HG03439 (cell line): ENCODE results near the gene SLC25A19.
"Not testable (repeated sequence)": the region's sequence is repeated elsewhere in the genome, so short reads cannot be mapped to it uniquely, and the experiment has no call there.

Source experiments
- ATAC-seq: cut with Tn5 transposase; IDR thresholded peaks from one replicate; pipeline ENCODE4 v1.9.1; 2021; ENCODE audit warnings: mild to moderate bottlenecking, moderate library complexity; ENCODE audit not compliant: unreplicated experiment

SLC25A19 gene

DNA sequence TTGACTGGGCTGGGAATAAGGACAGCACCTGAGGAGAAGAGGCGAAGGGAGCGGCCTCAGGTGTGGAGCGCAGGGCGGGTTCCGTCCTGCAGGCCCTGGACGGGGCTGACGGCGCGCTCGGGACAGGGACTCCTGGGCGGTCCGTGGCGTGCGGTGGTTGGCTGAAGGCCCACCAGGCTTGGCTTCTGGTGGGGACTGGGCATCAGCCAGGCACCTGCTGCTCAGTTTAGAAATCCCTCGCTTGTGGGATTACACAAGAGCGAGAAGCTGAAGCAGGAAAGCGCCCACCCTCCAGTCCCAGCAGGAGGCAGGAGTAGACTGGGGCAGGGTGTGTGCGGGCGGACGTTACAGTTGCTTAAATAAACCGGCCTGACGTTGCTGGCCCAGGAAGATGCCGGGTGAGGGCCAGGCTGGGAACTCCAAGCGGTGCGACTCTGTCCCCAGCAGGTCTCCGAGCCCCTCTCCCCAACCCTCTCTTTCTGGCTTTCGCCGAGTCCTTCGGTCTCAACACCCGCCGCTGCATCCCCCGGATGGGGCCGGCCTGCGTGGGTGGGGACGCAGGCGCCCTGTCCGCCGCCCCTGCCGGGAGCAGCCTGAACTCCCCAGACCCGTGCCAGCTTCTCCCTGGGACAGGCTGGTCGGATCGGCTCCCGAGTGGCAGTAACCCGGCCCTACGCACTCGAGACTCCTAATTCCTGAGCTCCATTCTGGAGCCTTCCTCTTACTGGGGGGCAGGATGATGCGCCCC lies 18.8 kb downstream of the SLC25A19 start:
- peak; percentile 27 for ATAC-seq

DNA sequence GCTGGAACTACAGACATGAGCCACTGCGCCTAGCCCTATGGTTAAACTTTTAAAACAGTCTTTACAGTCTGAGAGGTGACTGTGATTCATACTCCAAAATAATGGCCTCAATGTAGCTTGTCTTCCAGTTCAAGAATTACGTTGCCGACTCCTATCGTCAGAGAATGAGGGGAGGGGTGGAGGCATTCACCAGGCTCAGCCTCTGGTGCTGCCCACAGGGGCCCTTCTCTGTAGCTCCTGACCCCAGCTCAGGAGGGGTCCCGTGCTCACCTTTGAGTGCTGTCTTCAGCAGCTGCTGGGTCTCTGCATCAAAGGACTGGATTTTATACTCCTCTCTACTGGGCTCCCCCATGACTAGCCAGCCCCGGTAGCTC lies 19.4 kb downstream of the SLC25A19 start:
- no peak for ATAC-seq

DNA sequence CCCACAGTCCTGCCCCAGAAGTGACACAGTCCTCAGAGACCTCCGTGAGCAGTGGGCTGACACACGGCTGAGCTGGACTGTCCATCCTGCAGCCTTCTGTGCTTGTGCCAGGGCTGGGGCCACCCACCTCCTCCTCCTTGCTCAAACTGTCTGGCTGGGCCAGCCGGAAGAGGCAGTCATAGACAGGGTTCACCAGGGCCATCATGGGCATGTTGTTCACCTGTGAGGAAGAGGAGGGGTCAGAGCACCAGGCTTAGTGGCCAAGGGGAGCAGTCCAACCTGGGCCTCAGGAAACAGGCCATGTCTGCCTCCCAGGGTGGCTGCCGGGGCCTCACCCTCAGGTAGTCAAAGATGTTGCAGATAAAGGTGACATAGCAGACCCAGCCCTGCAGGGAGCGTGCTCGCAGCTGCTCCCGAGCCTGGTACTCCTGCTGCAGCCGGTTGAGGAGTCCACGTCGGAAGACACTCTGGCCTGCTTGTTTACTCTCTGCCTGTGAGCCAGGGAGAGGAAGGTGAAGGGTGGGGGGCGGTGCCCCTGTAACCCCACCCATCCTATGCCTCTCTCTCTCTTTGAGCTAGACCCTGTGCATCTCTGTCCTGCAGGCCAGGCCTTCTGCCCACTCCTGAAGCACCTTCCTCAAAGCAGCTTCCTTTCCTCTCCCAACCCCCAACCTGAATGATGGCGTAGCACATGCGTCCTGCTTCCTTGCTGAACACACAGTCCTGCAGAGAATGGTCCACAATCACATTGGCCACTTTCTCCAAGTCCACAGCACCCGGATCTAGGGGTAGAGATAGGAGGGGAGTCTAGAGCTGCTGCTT lies 21.6 kb downstream of the SLC25A19 start:
- ATAC-seq = no peak

DNA sequence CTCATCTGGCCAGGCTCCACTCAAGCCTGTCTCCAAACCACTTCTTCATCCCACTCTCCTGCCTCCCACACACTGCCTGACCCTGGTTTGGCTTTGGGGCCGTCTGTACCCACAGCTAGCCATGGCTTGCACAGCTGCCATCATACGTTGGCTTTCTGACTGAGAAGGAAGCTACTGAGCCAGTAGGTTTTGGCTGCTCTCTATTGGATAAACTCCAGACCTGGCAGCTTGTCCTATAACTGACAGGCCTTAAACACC lies 22.2 kb downstream of the SLC25A19 start:
- no peak for ATAC-seq

DNA sequence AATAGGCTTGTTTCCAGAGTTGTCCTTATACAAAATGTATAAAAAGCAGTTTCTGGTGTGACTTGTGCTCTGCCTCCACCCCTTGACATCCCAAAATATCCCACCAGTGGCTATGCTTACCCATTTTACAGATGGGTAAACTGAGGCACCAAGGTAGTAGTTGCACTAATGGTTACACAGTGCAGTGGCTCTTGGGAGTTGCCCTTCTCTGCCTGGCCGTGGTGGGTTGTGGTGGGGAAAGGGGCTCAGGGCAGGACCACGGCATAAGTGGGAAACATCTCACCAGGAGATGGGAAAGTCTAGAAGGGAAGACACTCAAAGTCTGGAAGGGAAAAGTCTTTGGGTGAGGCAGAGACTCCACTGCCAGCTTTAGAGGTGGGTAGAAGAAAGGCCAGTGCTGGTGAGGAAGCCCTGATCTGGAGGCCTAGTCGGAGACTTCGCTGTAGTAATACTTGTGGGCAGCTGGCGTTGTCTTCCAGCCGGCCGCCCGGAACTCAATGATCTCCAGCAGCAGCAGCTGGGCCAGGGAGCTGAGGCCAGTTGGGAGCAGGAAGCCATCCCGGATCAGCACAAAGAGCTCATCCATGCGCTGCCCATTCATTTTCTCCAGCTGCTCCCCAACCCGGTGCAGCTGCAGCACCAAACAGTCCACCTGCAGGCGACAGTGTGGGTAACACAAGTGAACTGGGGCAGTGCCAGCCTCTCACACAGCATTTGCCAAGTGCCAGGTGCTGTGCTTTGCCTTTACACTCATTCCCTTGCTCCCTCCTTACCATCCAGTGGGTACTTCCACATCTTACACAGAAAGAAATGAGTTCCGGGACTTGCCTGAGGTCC lies 22.7 kb downstream of the SLC25A19 start:
- no peak for ATAC-seq

DNA sequence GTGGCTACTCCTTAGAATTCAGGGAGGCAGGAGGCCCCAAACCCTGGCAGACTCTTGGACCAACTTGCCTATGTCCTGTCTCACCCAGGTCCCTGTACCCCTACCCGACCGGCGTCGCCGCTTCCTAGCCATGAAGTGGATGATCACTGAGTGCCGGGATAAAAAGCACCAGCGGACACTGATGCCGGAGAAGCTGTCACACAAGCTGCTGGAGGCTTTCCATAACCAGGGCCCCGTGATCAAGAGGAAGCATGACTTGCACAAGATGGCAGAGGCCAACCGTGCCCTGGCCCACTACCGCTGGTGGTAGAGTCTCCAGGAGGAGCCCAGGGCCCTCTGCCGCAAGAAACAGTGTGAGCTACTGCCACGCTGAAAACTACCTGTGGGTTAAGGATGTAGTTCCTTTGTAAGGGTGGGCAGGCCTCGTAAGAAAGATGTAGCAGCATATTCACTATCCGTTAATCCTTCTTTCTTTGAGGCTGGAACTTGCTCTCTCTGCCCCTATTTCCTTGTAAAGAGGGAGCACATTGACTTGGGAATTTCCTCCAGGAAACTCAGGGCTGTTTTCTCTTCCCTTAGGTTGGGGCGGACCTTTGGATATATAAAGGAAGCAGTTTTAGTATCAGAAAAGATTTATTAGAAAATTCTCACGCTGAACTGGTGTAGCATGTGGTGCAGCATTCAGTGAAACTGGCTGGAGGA lies 23.5 kb downstream of the SLC25A19 start:
- no peak for ATAC-seq

DNA sequence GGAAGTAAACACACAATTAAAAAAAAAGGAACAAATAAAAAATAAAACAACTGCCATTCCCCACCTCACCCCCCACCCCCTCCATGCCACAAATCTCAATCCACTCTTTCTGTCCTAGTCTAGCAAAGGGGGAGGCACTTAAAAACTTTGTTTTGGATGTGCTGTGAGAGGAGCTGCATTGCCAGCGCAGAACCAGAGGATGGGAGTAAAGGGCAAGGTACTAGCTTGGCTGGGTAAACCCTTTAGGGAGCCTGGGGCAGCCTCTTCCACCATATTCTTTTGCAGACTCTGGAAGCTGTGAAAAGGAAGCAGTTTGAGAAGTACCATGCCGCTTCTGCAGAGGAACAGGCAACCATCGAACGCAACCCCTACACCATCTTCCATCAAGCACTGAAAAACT lies 26.2 kb downstream of the SLC25A19 start:
- ATAC-seq = no peak

DNA sequence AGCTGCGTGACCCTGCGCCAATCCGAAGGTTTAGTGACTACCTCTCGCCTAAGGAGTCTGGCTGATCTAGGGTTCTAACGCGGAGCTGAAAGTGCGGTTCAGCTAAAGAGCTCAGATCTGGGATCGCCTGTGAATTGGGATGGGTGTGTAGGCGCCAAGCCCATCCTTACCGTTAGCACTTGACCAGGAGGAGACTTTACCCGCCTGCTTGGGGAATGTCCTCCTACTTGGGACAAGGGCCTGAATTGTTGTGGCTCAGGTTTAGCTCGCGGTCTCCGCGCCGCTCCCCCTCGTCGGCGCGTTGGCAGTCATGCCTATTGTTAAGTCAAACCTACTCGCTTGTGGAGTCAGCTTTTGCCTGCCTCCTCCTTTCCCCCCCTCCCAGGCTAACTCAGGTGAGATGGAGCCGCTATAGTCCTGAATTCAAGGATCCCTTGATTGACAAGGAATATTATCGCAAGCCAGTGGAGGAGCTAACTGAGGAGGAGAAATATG lies 27.1 kb downstream of the SLC25A19 start:
- no peak for ATAC-seq

DNA sequence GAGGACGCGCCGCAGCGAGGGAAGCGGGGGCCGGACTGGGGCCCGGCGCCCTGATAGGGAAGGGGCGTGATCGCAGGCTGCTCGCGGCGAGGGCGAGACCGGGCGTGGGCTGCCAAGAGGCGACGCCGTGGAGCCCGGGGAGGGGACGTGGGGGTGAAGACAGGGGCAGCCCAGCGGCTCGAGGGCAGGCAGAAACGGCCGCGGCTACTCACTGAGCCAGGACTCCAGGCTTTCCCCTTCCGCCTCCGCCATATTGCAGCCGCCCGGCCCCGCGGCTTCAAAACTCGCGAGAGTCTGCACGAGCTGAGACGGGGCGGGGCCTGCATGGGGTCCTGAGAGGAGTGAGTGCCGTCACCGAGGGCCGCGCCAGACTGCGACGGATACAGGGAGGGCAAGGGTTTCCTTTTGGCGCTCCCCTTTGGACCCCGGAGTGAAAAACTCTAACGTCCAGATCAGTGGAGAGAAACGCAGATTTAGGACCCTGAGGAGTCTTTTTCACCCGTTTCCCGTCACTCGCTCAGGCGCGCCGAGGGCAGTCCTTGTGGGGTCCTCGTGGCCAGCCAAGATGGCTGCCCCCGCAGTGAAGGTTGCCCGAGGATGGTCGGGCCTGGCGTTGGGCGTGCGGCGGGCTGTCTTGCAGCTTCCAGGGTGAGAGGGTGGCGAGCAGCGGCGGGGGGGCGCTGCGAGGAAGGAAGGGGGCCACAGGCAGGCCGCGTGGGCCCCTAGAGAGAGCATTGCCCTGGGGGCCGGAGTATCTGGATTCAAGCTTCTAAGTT lies 27.7 kb downstream of the SLC25A19 start, which contains the start of the genes GGA3 and MRPS7:
Gene GGA3 (minus strand): TSS at position 271 of the 776 bp plus-strand sequence. CDS start 19 bp downstream, at position 252.
Gene MRPS7 (plus strand): TSS at position 544 of the 776 bp plus-strand sequence. CDS start 22 bp downstream, at position 566.
- ATAC-seq = peak; percentile 87

DNA sequence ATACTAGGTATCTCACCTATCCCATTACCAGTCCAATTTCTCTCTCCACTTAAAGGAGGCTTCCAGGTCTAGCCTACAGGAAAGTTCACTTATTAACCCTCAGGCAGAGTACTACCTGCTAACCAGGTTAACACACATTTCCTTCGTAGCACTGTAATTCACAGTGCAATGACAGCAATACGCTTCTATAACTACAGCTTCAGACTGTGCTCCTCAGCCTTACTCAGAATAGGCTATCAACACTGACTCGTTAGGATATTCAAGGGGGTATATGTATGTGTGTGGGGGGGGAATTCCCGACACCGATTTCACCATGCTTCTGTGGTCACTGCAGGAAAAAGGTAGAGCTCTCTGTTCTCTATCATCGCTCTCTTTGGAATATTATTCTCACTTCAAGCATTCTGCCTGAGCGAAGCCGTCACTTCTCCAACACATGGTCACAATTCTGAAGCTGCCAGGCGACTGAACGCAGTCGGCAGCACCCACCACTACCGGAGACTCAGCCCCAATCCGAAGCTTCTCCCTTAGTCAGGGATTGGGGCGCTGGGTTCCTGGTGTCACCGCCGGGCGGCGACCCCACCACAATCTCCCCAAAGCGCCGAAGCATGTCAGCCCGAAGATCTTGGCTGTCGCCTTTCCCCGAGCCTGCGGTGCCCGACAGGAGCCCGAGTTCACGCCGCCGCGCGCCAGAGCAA lies 28.4 kb downstream of the SLC25A19 start:
- ATAC-seq = peak; percentile 33

DNA sequence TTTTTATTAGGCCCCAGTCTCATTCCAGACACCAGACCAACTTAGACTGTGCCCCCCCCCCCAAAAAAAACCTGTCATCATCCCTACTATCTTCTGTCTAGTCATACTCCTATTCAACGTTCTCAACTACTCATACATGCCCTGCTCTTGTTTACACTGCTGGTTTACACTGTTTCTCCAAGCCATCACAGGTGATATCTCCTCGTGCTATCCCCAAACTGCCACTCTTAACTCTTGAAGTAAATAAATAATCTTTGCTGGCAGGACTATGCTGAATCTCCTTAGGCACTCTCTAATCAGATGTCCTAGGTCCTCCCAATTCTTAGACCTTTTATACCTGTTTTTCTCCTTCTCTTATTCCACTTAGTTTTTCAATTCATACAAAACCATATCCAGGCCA lies 32.0 kb downstream of the SLC25A19 start:
- not testable (repeated sequence) for ATAC-seq

DNA sequence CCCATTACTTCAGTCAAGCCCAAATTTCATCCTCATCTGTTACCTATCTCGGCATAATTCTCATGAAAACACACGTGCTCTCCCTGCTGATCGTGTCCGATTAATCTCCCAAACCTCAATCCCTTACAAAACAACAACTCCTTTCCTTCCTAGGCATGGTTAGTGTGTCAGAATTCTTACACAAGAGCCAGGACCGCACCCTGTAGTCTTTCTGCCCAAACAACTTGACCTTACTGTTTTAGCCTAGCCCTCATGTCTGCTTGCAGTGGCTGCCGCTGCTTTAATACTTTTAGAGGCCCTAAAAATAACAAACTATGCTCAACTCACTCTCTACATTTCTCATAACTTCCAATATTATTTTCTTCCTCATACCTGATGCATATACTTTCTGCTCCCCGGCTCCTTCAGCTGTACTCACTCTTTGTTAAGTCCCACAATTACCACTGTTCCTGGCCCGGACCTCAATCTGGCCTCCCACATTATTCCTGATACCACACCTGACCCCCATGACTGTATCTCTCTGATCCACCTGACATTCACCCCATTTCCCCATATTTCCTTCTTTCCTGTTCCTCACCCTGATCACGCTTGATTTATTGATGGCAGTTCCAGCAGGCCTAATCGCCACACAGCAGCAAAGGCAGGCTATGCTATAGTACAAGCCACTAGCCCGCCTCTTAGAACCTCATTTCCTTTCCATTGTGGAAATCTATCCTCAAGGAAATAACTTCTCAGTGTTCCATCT lies 33.1 kb downstream of the SLC25A19 start:
- ATAC-seq = not testable (repeated sequence)

DNA sequence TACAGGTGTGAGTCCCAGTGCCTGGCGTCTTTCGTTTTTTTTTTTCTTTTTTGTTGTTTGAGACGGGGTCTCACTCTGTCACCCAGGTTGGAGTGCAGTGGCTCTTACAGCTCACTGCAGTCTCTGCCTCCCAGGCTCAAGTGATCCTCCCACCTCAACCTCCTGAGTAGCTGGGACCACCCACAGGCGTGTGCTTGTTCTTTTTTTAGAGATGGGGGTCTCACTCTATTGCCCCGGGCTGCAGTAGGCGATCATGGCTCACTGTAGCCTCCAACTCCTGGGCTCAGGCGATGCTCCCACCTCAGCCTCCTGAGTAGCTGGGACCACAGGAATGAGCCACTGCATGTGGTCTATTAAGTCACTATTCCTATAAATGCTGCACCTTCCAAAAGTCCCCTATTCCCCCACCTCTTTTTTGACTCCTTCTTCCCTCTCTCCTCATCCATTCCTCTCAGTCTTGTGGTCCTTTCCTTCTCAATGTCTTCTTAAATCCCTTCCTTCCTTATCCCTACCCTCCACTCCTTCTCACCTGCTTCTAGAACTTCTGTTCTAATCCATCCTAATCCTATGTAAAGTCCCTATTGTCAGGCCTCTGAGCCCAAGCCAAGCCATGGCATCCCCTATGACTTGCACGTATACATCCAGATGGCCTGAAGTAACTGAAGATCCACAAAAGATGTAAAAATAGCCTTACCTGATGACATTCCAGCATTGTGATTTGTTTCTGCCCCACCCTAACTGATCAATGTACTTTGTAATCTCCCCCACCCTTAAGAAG lies 37.0 kb downstream of the SLC25A19 start:
- ATAC-seq = no peak

DNA sequence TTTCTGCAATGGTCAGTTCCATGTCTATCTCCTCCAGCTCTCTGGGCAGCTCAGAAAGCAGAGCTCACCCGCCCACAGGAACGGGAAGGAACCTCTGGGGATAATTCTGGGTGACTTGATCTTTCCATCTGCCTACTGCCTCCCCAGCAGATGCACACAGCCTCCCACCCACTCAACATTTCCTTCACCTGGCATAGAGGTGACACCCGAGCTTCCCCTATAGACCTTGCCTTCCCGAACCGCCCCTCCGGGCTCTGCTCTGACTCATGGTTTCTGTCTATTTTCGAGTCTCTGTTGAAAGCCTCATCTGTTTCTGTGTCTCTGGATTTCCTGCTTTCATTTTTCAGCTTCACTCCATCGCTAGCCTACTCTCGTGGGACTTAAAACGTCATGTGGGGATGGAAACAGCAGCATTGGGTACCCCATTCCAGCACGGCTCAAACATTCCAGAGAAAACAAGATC lies 39.2 kb downstream of the SLC25A19 start:
- peak; percentile 83 for ATAC-seq

DNA sequence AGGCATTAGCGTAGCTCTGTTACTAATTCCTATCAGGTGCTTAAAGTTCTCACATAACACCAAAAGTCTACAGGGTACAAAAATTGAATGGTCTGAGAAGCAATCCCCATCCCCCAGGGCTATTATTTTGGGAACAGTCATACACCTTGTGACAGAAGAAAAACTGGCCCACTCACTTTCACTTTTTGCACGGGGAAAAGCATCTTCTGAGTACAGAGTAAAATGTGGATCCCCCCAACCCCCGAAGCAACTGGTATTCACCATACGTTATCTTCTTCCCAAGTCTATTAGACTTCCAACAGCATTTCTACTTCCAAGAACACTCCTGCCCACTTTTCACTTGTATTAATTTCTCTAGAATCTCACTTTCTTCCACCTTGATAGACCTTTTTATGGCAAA lies 39.7 kb downstream of the SLC25A19 start:
- ATAC-seq = no peak

DNA sequence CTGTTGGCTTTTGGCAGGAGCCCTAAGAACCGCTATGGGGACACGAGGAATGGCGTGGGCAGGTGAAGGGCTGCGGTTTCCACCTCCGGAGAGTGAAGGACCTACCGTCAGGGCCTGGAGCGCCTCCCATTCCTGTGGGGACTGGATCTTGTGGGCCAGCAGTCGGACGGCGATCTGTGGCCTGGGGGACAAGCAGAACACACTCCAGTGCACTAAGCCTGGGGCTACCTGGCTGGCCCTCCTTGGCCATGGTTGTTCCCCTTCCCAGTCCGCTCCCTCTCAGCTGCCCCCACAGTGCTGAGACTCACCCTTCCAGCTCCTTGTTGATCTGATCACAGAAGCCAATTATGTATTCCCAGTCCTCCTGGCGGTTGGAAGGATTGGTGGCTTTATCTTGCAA lies 42.8 kb downstream of the SLC25A19 start:
- ATAC-seq = no peak

DNA sequence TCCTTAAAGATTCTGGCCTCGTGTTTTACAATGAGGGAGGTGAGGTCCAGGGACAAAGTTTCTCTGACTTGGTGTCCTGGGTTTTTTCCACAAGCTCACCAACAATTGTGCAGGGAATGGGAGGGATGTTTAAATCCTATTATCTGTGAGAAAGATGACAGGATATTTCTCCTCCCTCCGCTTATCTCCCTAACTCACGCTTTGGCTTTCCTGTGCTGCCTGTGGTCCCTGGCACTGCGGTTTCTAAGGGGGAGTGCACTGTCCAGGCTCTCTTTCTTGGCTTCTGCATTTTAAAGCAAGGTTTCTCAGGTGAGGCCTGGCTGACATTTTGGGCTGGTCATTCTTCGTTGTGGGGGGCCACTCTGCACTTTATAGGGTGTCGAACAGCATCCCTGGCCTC lies 44.2 kb downstream of the SLC25A19 start:
- ATAC-seq = no peak
